HG02943 (cell line): Measurements from ENCODE around the gene TRIM14.
"Not testable (repeated sequence)": the region's sequence is repeated elsewhere in the genome, so short reads cannot be mapped to it uniquely, and the experiment has no call there.

Source experiments
- ATAC-seq: cut with Tn5 transposase; IDR thresholded peaks from one replicate; pipeline ENCODE4 v1.9.1; 2021; ENCODE audit warnings: mild to moderate bottlenecking, low read depth, moderate library complexity; ENCODE audit not compliant: unreplicated experiment

Gene TRIM14

GRCh38 chr9:98020476-98021145 lies 98.4 kb downstream of the TRIM14 start:
- ATAC-seq = no peak

DNA sequence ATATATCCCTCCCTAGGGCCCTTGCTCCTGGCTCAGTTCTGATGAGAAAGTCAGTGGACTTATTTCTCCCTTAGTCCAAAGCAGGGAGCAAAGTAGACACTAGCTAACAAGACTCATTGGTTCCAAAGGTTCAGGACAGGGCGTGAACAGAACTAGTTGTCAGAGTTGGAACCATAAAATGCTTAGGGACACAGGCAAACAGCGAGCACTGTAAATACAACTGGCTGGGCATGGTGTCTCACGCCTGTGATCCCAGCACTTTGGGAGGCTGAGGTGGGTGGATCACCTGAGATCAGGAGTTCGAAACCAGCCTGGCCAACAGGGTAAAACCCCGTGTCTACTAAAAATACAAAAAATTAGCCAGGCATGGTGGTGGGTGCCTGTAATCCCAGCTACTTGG lies 99.2 kb downstream of the TRIM14 start:
- not testable (repeated sequence) for ATAC-seq
